GM19023 (cell line): Measurements from ENCODE around the gene AGRN.
"Not testable (repeated sequence)": the region's sequence is repeated elsewhere in the genome, so short reads cannot be mapped to it uniquely, and the experiment has no call there.

ENCODE experiments used
- ATAC-seq: cut with Tn5 transposase; IDR thresholded peaks from one replicate; pipeline ENCODE4 v1.9.1; 2021; ENCODE audit warnings: mild to moderate bottlenecking, moderate library complexity; ENCODE audit not compliant: unreplicated experiment

AGRN gene

DNA sequence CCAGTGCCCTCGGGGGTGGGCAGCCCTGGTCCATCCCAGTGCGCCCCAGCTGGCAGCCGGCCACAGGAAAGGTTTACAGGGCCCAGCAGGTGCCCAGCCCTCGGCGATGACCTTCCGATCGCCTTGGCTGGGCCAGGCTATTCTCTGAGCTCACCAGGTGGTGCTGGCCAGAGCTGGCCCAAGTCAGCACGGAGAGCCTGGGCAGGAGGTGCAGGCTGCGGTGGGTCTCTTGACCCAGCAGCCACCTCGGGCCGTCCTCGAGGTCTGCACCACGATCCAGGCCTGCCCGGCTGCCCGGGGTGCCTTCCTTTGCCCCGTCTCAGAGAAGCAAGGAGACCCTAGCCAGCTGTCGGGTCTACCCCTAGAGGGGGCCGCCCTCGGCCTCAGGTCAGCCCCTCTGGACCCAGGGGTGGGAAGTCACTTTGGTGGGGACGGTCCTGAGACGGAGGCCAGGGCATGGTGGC, 38.4 kb upstream of the AGRN start:
- no peak for ATAC-seq

DNA sequence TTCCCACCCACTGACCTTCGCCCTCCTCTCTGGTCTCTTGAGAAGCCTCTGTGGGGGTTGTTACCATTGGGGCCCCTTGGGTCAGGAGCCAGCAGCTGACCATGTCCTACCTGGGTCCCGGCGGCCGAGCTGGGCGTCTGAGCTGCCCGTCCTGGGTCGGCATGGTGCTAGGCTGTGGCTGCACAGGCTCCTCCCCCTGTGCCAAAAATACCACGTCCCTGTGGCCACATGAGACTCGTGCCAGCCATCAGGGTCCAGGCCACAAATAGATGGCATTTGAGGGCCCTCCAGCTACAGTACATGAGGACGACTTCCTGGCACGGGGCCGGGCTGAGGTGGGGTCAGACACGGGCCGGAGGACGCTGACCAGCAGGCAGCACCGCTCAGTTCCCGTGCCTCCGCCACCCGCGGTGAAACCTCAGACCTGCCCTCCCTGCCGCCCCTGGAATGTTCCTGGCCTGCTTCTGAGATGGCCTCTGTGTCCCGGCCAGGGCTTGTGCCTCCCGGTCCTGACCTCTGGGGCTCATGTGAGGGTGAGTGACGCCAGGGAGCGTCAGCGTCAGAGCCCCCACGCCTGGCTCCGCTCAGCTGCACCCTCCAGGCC, 37.9 kb upstream of the AGRN start, which contains the start of gene PERM1:
Gene PERM1, minus strand, starts transcription at position 139 of the 604 bp plus-strand sequence. CDS start 1,064 bp downstream, outside the sequence.
- ATAC-seq = no peak

DNA sequence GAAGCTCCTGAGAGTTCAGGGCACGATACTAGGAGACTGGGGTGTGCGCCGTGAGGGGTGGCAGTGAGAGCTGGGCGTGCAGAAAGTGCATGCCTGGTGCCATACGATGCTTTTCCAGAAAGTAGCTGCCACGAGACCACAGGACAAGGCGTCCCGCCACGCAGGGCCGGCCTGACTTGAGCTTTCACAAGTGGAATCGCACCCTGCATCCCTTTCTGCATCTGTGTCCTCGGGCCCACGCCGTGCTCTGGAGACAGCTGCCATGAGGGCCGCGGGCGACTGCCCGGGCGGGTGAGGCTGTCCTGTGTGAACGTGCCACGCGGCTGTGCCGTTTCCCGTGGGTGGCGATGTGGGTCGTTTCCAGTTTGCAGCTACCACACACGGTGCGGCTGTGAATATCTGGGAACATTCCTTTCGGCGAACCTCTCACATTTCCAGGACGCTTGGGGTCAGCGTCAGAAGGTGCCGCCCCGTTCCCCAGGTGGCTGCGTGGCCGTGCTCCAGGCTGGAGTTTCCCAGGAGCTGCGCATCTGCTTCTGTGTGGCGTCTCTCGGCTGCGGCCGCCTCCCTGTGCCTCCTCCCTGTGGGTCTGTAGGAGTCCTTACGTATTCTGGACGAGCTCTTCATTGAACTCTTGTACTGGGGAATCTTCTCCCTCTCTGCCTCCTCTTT, 37.0 kb upstream of the AGRN start:
- no peak for ATAC-seq

DNA sequence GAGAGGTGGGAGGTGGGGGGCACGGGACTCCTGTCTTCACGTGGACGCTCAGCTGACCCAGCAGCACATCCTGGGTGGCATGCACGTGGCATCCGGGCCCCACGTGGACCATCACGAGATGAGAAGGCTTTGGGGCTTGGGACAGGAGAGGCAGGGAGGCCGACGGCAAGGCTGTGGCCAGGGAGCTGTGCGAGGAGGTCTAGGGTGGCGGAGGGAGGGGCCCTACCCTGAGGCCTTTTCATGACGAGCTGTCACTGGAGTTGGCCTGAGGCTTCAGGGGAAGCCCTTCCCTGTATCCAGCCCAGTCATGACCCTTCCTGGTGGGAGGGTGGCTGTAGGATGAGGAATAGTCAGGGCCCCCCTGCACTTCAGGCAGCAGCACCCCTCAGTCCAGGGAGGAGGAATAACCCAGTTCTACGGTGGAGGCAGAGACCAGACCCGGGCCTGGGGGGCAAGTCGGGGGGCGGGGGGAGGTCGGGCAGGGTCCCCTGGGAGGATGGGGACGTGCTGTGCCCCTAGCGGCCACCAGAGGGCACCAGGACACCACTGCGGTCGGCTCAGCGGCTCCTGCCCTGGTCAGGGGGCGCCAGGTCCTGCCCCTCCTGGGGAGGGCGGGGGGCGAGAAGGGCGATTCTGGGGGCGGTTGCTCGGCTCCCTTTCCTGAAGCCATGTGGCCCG, 36.0 kb upstream of the AGRN start:
- no peak for ATAC-seq

DNA sequence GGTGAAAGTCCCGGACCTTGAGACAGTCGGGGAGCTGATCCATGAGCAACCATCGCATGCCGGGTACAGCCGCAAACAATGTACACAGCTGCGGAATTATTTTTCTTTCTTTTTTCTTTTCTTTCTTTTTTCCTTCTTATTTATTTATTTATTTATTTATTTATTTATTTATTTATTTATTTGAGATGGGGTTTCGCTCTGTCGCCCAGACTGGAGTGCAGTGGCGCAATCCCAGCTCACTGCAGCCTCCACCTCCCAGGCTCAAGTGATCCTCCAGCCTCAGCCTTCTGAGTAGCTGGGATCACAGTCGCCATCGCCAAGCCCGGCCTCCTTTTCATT, 35.5 kb upstream of the AGRN start:
- ATAC-seq = no peak

DNA sequence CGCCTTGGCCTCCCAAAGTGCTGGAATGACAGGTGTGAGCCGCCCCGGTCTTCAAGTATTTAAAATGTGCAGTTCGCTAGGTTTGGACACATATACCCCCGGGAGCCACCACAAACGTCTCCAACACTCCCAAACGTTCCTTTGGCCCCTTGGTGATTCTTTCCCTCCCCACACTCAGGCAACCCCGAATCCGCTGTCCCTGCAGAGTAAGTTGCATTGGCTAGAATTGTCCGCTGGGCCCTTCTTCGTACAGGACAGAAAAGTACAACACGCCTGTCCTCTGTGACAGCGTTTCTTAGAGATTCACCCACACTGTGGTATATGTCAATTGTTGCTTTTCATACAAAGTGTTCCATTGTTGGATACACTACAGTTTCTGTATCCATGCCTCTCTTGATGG, 34.8 kb upstream of the AGRN start:
- no peak for ATAC-seq

DNA sequence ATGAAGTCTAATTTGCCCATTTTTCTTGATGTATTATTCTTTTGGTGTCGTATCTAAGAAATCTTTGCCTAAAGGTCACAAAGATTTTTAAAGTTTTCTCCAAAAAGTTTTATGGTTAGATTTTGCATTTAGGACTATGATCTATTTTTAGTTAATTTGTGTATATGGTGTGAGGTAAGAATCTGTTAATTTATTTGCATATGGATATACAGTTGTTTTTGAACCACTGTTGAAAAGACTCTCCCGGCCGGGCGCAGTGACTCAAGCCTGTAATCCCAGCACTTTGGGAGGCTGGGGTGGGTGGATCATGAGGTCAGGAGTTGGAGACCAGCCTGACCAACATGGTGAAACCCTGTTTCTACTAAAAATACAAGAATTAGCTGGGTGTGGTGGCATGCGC, 31.9 kb upstream of the AGRN start:
- ATAC-seq = not testable (repeated sequence)

DNA sequence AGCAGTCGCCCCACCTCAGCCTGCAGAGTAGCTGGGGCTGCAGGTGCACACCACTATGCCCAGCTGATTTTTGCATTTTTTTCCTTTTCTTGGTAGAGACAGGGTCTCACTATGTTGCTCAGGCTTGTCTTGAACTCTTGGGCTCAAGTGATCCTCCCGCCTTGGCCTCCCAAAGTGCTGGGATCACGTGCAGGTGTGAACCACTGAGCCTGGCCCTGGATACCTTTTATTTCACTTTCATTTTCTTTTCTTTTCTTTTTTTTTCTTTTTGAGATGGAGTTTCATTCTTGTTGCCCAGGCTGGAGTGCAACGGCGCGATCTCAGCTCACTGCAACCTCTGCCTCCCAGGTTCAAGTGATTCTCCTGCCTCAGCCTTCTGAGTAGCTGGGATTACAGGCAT, 28.6 kb upstream of the AGRN start:
- ATAC-seq = not testable (repeated sequence)

DNA sequence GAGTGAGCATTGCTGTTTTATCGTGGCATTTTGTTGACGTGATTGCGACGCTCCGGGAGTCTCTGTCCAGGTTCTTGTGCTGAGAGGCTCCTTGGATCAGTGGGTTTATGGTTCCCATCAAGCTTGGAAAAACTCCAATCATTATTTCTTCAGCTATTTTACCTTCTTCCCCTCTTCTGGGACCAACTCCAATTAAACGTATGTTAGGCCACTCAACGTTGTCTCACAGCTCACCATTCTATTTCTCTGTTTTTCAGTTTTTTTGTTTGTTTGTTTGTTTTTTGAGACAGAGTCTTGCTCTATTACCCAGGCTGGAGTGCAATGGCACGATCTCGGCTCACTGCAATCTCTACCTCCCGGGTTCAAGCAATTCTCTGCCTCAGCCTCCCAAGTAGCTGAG, 28.0 kb upstream of the AGRN start:
- no peak for ATAC-seq

DNA sequence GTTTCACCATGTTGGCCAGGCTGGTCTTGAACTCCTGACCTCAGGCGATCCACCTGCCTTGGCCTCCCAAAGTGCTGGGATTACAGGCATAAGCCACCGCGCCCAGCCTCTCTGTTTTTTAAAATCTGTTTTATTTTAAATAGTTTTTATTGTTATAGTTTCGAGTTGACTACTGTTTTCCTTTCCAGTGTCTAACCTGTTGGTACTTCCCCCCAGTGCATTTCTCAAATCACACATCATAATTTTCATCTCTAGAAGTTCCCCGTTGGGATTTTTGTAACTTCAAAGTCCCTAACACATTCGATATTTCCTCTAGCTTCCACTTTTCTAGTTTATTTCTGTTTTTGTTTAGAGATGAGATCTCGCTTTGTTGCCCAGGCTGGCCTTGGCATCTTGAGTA, 27.6 kb upstream of the AGRN start:
- ATAC-seq = no peak

DNA sequence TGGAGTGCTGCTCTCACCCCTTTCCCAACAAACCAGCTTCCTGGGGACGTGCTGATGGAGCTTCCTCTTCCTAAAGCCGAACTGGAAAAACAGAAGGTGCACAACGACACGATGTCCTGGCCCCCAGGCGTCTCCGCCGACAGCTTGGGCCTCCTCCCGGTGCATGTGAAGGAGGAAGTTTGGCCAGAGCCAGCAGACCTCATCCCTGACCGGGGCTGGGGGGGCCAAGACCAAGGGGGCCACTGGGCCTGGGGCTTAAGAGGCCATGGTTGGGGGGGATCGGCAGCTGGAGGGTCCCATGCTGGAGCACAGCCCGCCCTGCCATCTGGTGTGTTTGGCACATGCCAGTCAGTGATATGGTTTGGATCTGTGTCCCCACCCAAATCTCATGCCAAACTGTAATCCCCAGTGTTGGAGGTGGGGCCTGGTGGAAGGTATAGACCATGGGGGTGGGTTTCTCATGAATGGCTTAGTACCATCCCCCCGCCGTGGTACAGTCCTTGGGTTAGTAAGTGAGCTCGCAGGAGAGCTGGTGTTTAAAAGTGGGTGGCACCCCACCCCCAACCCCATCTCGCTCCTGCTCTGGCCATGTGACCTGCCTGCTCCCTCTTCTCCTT, 26.4 kb upstream of the AGRN start:
- ATAC-seq = no peak

DNA sequence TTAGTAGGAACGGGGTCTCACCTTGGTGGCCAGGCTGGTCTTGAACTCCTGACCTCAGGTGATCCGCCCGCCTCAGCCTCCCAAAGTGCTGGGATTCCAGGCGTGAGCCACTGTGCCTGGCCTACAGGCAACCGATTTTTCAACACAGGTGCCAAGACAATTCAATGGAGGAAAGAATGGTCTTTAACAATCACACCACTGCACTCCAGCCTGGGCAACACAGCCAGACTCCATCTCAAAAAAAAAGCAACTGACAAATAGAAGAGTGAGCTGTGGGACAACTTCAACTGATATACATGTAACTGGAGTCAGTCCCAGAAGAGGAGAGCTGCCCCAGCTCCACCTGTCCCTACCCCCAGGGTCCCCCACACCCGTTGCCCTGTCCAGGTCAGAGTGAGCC, 25.4 kb upstream of the AGRN start:
- ATAC-seq = not testable (repeated sequence)

DNA sequence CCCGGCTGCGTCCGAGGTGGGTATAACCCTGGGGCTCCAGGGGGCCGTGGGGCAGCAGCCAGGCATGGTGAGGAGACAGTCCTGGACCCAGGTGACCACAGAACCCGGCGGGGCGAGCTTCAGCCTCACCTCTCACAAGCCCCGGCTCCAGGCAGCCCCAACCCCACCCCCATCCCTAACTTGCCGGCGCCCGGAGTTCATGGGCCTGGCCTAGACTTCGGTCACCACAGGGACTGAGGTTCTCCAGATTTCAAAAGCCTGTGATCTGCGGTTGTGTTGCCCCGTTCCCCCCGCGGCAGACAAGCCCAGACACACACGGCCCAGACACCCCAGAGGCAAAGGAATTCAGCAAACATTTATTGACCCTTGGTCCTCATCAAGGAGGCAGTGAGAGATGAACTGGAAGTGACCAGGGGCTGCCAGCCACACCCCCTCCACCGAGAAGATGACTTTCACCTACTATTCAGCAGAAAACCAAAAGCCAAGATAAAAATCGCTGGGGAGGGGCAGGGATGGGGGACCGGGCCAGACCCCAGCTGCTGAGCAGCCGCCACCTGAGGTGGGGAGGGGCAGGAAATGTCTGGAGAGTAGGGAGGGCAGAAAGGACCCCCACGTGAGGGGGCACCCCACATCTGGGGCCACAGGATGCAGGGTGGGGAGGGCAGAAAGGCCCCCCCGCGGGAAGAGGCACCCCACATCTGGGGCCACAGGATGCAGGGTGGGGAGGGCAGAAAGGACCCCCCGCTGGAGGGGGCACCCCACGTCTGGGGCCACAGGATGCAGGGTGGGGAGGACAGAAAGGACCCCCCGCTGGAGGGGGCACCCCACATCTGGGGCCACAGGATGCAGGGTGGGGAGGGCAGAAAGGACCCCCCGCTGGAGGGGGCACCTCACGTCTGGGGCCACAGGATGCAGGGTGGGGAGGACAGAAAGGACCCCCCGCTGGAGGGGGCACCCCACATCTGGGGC, 24.0 kb upstream of the AGRN start:
- ATAC-seq = no peak

DNA sequence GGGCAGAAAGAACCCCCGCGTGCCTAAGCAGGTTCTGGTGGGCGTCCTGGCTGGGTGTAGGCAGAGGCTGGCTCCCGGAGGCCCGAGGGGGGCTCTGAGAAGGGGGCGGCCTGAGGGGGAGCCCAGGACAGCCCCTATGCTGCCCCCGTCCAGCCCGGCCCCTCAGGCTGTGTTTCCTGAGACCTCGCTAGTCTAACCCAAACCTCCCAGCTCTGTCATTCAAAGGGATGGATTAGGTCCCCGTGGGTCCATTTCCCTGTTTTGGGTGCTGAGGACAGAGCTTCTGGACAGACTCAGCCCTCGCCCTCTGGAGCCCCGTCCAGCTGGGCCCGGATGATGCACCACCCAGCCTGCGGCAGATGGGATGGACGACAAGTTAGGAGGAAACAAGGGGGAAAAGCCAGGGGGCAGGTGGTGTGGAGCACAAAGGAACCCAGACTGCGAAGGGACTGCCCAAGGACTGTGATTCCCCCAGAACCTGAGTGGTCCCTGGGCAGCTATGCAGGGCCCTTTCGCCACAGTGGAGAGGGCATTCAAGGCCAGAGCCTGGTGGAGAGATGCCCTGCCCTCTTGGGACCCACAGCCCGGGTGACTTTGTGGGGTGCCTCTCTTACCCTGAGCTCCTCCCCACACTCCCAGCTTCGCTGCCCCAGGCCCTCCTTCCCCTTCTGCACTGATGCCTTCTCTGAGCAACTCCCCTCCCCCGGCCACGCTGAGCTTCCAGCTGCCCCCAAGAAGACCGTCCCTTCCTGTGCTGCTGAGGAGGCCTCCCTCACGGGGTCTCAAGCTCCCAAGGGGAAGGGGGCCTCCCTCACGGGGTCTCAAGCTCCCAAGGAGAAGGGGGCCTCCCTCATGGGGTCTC, 22.8 kb upstream of the AGRN start:
- no peak for ATAC-seq

DNA sequence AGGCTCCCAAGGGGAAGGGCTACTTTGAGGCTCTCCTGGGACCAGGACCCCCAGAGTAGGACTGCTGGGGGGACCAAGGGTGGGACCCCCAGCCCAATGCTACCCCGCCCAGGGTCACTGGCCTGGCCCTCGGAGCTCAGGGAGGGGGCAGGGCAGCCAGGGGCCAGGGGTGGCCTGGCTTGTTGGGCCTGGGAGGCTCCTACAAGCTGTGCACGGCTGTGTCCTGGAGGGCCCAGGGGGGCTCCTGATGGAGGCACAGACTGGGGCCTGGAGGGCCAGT, 22.3 kb upstream of the AGRN start:
- no peak for ATAC-seq

DNA sequence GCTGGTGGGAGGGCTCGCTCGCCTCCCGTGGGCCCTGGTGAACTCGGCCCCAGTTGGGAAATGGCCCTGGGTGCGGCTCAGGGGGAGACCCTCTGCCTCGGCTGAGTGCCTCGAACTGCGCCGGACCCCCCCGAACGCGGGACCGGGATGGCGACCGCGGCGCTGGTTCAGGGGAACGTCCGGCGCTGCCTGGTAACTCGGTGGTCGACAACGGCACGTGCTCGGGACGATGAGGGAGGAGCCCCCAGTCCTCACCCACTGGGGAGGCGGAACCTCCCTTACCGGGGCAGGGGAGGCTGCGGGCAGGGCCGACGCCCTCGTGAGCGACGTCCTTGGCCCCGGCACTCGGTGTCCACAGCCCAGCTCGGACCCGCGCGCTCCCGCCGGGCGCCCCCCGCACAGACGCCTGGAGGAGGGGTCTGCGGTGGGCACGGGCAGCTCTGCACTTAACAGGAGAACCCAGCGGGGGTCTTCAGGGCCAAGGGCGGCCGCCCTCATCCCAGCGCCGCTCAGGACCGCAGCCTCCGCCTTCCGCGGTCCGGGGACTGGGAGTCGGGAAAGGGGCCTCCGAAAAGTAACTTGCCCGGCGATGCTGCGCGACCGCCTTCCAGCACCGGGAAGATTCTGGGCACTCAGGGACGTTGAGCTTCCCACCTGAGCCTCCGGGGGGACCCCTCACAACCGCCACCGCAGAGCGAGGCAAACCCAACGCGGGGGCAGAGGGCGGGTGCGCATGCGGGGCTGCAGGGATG, 21.8 kb upstream of the AGRN start:
- no peak for ATAC-seq

DNA sequence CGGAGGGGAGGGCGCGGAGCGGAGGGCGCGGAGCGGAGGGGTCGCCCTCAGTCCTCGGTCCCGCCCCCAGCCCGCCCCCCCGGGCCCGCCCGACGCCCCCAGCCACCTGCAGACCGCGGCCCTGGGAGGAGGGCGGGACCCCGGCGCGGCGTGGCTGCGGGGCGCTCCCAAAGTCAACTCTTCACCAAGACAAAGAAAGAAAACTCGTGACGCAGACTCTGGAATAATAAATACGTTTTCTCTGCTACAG, 21.2 kb upstream of the AGRN start:
- no peak for ATAC-seq

DNA sequence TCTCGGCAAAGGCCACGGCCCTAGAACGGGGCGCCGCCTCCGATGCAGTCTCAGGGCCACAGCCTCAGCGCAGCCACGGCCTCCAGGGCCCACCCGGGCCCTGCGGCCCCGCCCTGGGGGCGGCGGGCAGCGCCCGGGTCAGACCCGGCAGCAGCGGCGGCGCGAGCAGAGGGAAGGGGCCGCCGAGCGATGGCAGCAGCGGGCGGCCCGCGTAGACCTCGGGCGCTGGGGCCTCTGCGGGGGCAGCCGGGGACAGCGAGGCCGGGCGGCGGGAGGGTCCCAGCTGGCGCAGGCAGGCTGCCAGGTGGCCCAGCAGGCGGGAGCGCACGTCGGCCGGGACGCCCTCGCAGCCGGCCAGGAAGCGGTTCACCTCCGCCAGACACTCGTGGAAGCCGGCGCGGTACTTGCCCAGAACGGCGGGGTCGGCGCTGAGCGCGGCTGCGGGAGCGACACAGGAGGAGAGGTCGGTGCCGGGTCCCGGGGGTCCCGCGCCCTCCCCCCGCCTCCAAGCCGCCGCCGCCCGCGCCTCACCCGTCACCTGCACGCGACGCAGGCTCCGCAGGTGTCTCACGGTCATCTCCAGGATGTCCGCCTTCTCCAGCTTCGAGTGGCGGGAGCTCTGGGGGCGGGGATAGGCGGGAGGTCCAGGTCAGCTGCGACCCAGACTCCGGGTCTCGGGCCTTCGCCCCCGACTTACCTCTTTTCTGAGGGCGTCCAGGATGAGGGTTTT, 20.8 kb upstream of the AGRN start:
- ATAC-seq = no peak
